Measurements from ENCODE around the gene TULP4.
"Not testable (repeated sequence)": the region's sequence is repeated elsewhere in the genome, so short reads cannot be mapped to it uniquely, and the experiment has no call there.

TULP4 gene

DNA sequence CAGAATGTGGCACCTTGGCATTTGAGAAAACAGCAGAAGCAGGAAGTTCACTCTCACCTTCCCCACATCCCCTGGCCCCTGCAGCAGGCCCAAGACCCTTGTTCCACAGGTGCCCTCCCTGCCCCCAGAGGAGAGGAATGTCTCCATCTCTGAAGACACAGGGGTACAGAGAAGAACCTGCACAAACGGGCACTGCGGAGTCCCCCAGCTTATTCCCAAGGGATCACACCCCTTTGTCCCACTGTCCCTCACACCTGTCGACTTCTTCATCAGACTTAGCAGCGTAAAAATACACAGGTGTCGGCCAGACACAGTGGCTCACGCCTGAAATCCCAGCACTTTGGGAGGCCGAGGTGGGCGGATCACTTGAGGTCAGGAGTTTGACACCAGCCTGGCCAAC is 204.8 kb downstream of the TULP4 start:
- H3K4me3 ChIP-seq (ENCODE audit: low read length), result no peak overlapping the region
- TF ChIP-seq, protein P1, sequence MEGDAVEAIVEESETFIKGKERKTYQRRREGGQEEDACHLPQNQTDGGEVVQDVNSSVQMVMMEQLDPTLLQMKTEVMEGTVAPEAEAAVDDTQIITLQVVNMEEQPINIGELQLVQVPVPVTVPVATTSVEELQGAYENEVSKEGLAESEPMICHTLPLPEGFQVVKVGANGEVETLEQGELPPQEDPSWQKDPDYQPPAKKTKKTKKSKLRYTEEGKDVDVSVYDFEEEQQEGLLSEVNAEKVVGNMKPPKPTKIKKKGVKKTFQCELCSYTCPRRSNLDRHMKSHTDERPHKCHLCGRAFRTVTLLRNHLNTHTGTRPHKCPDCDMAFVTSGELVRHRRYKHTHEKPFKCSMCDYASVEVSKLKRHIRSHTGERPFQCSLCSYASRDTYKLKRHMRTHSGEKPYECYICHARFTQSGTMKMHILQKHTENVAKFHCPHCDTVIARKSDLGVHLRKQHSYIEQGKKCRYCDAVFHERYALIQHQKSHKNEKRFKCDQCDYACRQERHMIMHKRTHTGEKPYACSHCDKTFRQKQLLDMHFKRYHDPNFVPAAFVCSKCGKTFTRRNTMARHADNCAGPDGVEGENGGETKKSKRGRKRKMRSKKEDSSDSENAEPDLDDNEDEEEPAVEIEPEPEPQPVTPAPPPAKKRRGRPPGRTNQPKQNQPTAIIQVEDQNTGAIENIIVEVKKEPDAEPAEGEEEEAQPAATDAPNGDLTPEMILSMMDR (IDR thresholded peaks at IDR 0.05; ENCODE audit: insufficient read depth, low read depth, low read length, missing control alignments), result no peak
- no peak for DNase-seq (ENCODE audit: low read depth)

DNA sequence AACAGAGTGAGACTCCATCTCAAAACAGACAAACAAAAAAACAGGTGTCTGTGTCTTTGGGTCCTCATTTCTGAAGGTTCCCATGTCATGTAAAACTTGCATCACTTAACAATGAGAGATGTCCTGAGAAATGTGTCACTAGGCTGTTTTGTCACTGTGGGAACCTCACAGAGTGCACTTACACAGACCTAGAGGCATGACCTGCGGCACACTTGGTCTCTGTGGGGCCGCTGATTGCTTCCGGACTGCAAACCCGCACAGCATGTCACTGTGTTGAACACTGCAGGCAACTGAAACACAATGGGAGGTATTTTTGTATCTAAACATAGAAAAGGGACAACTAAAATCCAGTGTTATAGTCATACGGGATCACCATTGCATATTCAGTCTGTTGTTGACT is 205.3 kb downstream of the TULP4 start:
- no peak for DNase-seq (ENCODE audit: low read depth)
- TF ChIP-seq, protein P1 (IDR thresholded peaks at IDR 0.05; ENCODE audit: insufficient read depth, low read depth, low read length, missing control alignments), result no peak
- H3K4me3 ChIP-seq (ENCODE audit: low read length), result no peak overlapping the region

DNA sequence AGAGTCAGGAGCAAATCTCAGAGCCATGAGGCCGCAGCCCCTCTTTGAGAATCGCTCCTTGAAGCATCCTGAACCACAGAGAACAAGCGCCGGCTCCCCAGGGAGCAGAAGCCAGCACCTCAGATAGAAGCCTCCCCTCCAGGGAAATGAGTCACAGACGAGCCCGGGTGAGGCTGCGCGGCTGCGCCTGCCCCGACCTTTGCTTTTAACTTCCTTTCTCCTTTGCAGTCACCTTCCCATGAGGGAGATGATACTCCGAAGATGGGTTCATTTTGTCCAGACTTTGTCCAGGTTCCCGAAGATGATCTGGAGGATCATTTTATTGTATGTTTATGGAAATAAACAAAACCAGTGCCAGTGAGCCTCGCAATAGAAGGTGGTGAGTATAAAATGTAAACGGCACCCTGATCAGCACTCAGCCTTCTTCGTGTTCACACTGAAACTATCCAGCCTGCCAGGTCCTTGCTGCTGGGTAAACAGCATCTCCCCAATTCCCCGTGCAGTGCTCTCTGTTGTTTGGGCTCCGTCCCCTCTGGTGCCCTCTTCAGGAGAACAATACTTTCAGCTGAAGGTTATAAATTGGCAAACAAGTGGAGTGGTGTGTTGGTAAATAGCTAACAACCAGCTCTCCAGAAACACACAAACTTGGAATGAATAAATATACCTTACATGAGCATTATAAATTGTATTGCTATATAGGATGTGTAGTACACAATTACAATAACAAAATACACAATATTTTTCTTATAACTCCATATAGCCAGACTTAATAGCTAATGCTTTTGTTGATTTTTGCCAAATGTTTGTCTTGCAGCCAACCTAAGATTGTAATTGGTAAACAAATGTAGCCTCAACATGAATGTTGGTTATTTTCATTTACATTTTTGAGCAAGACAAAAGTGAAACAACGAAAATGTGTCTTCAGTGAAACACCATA is 206.2 kb downstream of the TULP4 start:
- DNase-seq (ENCODE audit: low read depth), result peak; percentile 84
- TF ChIP-seq, protein P1 (IDR thresholded peaks at IDR 0.05; ENCODE audit: insufficient read depth, low read depth, low read length, missing control alignments), result peak; percentile 68
- H3K4me3 ChIP-seq (ENCODE audit: low read length), result peak overlapping the region; percentile 43

DNA sequence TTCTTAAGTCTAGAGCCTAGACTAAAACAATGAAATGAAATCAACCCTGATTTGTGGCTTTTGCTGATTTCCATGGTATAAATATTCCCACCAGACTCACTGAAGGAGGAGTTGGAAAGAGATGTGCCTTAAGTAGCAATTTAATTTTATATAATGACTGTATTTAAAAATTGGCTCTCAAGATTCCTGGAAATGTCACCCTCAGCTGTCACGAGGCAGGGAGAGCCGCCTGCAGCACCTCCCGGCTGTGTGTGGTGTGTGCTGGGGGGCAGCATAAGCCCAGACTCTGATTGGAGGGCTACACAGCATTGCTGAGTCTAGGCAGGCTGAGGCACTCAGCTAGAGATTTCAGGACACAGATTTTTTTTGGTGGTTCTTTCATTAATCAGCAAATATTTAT is 207.0 kb downstream of the TULP4 start:
- TF ChIP-seq, protein P1 (IDR thresholded peaks at IDR 0.05; ENCODE audit: insufficient read depth, low read depth, low read length, missing control alignments), result no peak

DNA sequence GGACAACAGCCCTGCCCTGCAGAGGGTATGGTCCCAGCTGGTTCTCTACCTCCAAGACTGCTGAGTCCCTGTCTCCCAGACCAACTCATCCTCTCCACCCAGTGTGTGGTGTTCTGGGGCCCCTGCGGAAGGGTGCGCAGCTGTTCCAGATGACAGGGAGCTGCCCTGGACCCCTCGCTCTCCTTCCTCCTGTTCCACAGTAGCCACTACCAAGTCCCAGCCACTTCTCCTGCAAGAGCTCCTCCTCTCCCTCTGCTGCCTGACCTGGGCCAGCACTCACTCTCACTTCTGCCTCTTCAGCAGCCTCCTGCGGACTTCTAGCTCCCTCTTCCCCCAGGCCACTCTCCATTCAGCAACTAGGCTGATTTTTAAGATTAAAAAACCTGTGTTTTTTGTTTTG is 207.5 kb downstream of the TULP4 start:
- DNase-seq (ENCODE audit: low read depth), result no peak
- TF ChIP-seq, protein P1 (IDR thresholded peaks at IDR 0.05; ENCODE audit: insufficient read depth, low read depth, low read length, missing control alignments), result no peak
- H3K4me3 ChIP-seq (ENCODE audit: low read length), result no peak overlapping the region

More for the DNA sequence above, 207.0 kb downstream of the TULP4 start:
- DNase-seq (ENCODE audit: low read depth), result no peak
- H3K4me3 ChIP-seq (ENCODE audit: low read length), result no peak overlapping the region

DNA sequence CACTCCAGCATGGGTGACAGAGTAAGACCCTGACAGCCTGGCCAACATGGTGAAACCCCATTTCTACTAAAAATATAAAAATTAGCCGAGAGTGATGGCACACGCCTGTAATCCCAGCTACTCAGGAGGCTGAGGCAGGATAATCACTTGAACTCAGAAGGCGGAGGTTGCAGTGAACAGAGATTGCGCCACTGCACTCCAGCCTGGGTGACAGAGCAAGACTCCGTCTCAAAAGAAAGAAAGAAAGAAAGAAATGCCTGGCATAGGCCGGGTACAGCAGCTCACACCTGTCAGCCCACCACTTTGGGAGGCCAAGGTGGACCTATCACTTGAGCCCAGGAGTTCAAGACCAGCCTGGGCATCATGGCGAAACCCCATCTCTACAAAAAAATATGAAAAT is 208.7 kb downstream of the TULP4 start:
- H3K4me3 ChIP-seq (ENCODE audit: low read length); DNase-seq (ENCODE audit: low read depth): not testable (repeated sequence)

DNA sequence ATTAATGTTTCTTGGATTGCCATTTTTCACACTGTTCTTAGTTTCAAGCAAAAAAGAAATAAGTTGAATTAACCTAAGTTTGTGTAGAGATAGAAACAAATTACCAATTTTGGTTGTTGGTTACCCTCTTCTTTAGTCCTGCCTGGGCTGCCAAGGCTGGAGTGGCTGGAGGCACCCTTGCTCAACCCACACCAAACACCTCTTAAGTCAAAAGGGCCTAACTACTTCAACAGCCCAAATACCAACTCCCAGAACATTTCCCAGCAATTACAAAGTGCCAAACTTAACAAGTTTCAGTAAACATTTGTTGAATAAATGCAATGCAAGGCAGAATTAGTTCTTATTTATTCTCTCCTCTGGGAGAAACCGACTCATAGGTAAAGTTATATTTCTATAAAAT is 209.5 kb downstream of the TULP4 start:
- TF ChIP-seq, protein P1 (IDR thresholded peaks at IDR 0.05; ENCODE audit: insufficient read depth, low read depth, low read length, missing control alignments), result no peak
- no peak for DNase-seq (ENCODE audit: low read depth)
- H3K4me3 ChIP-seq (ENCODE audit: low read length), result no peak overlapping the region

Data from epithelial cell of esophagus (primary cell).